Kidney epithelial cell (primary cell): ENCODE results near the gene SYT17. TPM values are rescaled to one million over a fixed set of nuclear protein-coding genes. Genes with fewer than 3 reads are reported as not detected.

Experiments used
- DNase-seq: peaks from one replicate; pipeline ENCODE4 v3.0.0-alpha.2; 2010; ENCODE audit warnings: low read depth
- H3K27me3 ChIP-seq: 2 replicates; pipeline ENCODE4 v1.6.0; 2011; ENCODE audit warnings: low read length; ENCODE audit not compliant: control insufficient read depth, insufficient read depth
- H3K36me3 ChIP-seq: 2 replicates; pipeline ENCODE4 v1.5.1; 2011; ENCODE audit warnings: low read length; ENCODE audit not compliant: control insufficient read depth, insufficient read depth
- H3K4me3 ChIP-seq: 2 replicates; pipeline ENCODE4 v1.5.1; 2011; ENCODE audit warnings: low read depth, mild to moderate bottlenecking, control low read depth, low read length
- CTCF ChIP-seq: IDR thresholded peaks from 2 replicates; pipeline ENCODE4 v1.5.1; 2011; ENCODE audit warnings: mild to moderate bottlenecking, moderate library complexity, low read length, control low read depth, inconsistent platforms; ENCODE audit not compliant: insufficient read depth, poor library complexity, severe bottlenecking
- total RNA-seq: library from RNA; depleted of rRNA; stranded (reverse); fragments of >200 nt; gene quantifications from 2 replicates; pipeline ENCODE4 v1.2.3, GENCODE V29; 2015

The SYT17 gene
- total RNA-seq, 1 donor from 2014 or later, result 0.63 TPM

GRCh38 chr16:19227643-19228042 lies 59.6 kb downstream of the SYT17 start:
- TF ChIP-seq CTCF, result no peak
- DNase-seq, result no peak
- H3K36me3 ChIP-seq, result no peaks in the 10 kb centered on the region
- no peak overlapping the region for H3K4me3 ChIP-seq
- no peaks in the 10 kb centered on the region for H3K27me3 ChIP-seq

GRCh38 chr16:19228052-19228451 lies 60.0 kb downstream of the SYT17 start:
- Histone ChIP-seq H3K36me3 (no peaks in the 10 kb centered on the region), H3K4me3 (no peak overlapping the region), H3K27me3 (no peaks in the 10 kb centered on the region)
- DNase-seq, result no peak
- TF ChIP-seq CTCF, result no peak

- Histone ChIP-seq H3K36me3 (no peaks in the 10 kb centered on the region), H3K27me3 (no peaks in the 10 kb centered on the region), H3K4me3 (no peak overlapping the region)
- no peak for DNase-seq
- TF ChIP-seq CTCF, result no peak
These were observed 60.5 kb downstream of the SYT17 start for GRCh38 chr16:19228575-19228974.

GRCh38 chr16:19230575-19230974 lies 62.5 kb downstream of the SYT17 start:
- no peaks in the 10 kb centered on the region for H3K27me3 ChIP-seq
- TF ChIP-seq CTCF, result no peak
- DNase-seq, result no peak
- H3K36me3 ChIP-seq, result no peaks in the 10 kb centered on the region
- H3K4me3 ChIP-seq, result no peak overlapping the region

- TF ChIP-seq CTCF, result no peak
- no peaks in the 10 kb centered on the region for H3K36me3 ChIP-seq
- H3K27me3 ChIP-seq, result no peaks in the 10 kb centered on the region
- DNase-seq, result no peak
- H3K4me3 ChIP-seq, result no peak overlapping the region
These were observed 63.8 kb downstream of the SYT17 start for GRCh38 chr16:19231881-19232280.

GRCh38 chr16:19232988-19233387 lies 64.9 kb downstream of the SYT17 start:
- TF ChIP-seq CTCF, result no peak
- Histone ChIP-seq H3K36me3 (no peaks in the 10 kb centered on the region), H3K4me3 (no peak overlapping the region), H3K27me3 (no peaks in the 10 kb centered on the region)
- DNase-seq, result no peak
